ENCODE data around the gene LEAP2. TPM values are rescaled to one million over a fixed set of nuclear protein-coding genes. Genes with fewer than 3 reads are reported as not detected.
"Not testable (repeated sequence)": the region's sequence is repeated elsewhere in the genome, so short reads cannot be mapped to it uniquely, and the experiment has no call there.

Gene LEAP2
- total RNA-seq, 1 donor from 2014 or later: 3.6 TPM

DNA sequence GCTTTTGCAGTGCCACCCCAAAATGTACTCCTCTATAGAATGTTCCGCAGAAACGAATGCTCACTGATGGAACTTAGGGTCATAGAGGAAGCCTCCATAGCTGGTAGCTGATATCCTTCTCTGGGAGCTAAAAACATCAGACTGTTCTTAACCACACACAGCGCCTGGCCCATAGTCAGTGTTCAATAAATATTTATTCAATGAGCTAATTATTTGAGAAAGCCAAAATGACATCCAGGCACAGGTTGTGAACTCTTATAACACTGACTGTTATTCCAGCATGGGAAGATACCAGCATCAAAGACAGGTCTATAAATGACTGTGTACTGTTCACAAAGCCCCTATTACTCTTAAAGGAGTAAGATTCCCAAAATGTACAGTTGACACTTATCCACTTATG, 20.1 kb upstream of the LEAP2 start:
- no peaks in the 10 kb centered on the region for H3K4me1 ChIP-seq
- no peak overlapping the region for H3K4me3 Mint-ChIP-seq
- no peak overlapping the region for H3K4me2 ChIP-seq
- no peaks in the 10 kb centered on the region for H3K4me1 Mint-ChIP-seq
- TF ChIP-seq EZH2 (IDR thresholded peaks at IDR 0.05): no peak
- TF ChIP-seq EZH2phosphoT487 (IDR thresholded peaks at IDR 0.05): no peak
- TF ChIP-seq, protein P1, sequence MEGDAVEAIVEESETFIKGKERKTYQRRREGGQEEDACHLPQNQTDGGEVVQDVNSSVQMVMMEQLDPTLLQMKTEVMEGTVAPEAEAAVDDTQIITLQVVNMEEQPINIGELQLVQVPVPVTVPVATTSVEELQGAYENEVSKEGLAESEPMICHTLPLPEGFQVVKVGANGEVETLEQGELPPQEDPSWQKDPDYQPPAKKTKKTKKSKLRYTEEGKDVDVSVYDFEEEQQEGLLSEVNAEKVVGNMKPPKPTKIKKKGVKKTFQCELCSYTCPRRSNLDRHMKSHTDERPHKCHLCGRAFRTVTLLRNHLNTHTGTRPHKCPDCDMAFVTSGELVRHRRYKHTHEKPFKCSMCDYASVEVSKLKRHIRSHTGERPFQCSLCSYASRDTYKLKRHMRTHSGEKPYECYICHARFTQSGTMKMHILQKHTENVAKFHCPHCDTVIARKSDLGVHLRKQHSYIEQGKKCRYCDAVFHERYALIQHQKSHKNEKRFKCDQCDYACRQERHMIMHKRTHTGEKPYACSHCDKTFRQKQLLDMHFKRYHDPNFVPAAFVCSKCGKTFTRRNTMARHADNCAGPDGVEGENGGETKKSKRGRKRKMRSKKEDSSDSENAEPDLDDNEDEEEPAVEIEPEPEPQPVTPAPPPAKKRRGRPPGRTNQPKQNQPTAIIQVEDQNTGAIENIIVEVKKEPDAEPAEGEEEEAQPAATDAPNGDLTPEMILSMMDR (IDR thresholded peaks at IDR 0.05): no peak
- DNase-seq (ENCODE audit: low spot score): no peak
- H3K36me3 ChIP-seq: no peaks in the 10 kb centered on the region
- H3K27me3 Mint-ChIP-seq (ENCODE audit: insufficient read depth, low read depth): no peaks in the 10 kb centered on the region
- no peaks in the 10 kb centered on the region for H4K20me1 ChIP-seq (ENCODE audit: low read depth)
- no peaks in the 10 kb centered on the region for H3K27me3 ChIP-seq
- H3K9me3 Mint-ChIP-seq: no peaks in the 10 kb centered on the region
- H3K79me2 ChIP-seq (ENCODE audit: low read depth): no peaks in the 10 kb centered on the region
- H3K4me3 ChIP-seq: no peak overlapping the region
- H3K27ac Mint-ChIP-seq: no peak overlapping the region
- H3K36me3 Mint-ChIP-seq: no peaks in the 10 kb centered on the region
- H3F3A ChIP-seq (ENCODE audit: low read depth): no peaks in the 10 kb centered on the region
- no peaks in the 10 kb centered on the region for H3K9me3 ChIP-seq (ENCODE audit: low read depth)
- no peak overlapping the region for H3K27ac ChIP-seq
- H3K9ac ChIP-seq: no peak overlapping the region
- no peak overlapping the region for H2AFZ ChIP-seq (replicated peaks)

DNA sequence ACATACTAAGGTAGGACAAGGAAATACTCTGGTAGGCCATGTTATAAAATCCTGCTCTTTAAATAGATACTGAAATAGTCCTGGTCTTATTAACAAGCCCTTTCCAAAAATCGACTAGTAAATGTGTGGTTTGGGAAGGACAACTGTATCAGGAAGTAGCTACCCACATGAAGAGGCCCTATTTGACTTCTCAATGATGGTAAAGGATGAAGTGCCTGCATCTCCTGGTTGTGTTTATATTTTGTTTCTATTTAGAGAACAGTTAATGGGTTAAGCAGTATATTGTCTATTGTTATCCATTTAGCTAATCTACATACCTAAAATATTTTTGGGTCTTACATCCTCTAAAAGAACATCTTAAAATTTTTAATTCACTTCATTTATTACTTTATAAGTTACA, 19.7 kb upstream of the LEAP2 start:
- H2AFZ ChIP-seq (replicated peaks): no peak overlapping the region
- no peak overlapping the region for H3K27ac Mint-ChIP-seq
- H3K4me3 Mint-ChIP-seq: no peak overlapping the region
- H3F3A ChIP-seq (ENCODE audit: low read depth): no peaks in the 10 kb centered on the region
- H3K9me3 ChIP-seq (ENCODE audit: low read depth): no peaks in the 10 kb centered on the region
- H3K4me1 Mint-ChIP-seq: no peaks in the 10 kb centered on the region
- H3K4me3 ChIP-seq: no peak overlapping the region
- H3K36me3 Mint-ChIP-seq: no peaks in the 10 kb centered on the region
- H3K27me3 Mint-ChIP-seq (ENCODE audit: insufficient read depth, low read depth): no peaks in the 10 kb centered on the region
- DNase-seq (ENCODE audit: low spot score): no peak
- TF ChIP-seq EZH2phosphoT487 (IDR thresholded peaks at IDR 0.05) (no peak), EZH2 (IDR thresholded peaks at IDR 0.05) (no peak)
- TF ChIP-seq, protein P1 (IDR thresholded peaks at IDR 0.05): no peak
- no peaks in the 10 kb centered on the region for H3K79me2 ChIP-seq (ENCODE audit: low read depth)
- H3K27me3 ChIP-seq: no peaks in the 10 kb centered on the region
- no peak overlapping the region for H3K9ac ChIP-seq
- no peaks in the 10 kb centered on the region for H4K20me1 ChIP-seq (ENCODE audit: low read depth)
- no peak overlapping the region for H3K4me2 ChIP-seq
- no peak overlapping the region for H3K27ac ChIP-seq
- no peaks in the 10 kb centered on the region for H3K4me1 ChIP-seq
- no peaks in the 10 kb centered on the region for H3K9me3 Mint-ChIP-seq
- no peaks in the 10 kb centered on the region for H3K36me3 ChIP-seq

DNA sequence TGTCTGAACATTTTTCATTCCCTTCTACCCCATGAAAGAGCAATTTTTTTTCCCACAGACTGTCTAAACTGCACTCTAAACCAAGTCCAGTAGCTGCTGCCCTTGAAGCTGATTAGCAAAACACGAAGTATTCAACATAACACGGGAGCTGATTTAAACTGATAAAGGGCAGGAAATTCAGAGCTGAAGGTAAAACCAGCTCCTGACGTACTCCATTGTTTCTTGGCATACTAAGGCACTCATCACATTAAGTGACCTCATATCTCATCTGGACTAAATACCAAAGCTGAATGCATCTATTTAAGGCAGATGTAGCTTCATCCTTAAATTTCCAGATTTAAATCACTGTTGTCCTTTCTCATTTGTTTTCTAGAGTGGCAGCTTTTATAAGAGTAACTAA, 19.2 kb upstream of the LEAP2 start:
- H3K27ac Mint-ChIP-seq: no peak overlapping the region

DNA sequence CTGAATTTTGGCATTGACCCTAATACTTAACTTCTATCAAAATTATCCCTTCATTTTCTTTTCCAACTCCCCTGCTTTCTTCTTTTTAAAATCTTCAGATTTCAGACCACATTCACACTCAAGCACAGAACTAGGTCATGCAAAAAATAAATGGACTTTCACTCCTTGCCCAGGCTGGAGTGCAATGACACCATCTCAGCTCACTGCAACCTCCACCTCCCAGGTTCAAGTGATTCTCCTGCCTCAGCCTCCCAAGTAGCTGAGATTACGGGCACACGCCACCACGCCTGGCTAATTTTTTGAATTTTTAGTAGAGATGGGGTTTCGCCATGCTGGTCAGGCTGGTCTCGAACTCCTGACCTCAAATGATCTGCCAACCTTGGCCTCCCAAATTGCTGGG, 18.5 kb upstream of the LEAP2 start:
- not testable (repeated sequence) for H2AFZ ChIP-seq (replicated peaks); H3K27ac ChIP-seq; H3K9me3 ChIP-seq (ENCODE audit: low read depth); H3K27me3 Mint-ChIP-seq (ENCODE audit: insufficient read depth, low read depth); DNase-seq (ENCODE audit: low spot score); H3K36me3 Mint-ChIP-seq; H3K9ac ChIP-seq; H3K4me3 Mint-ChIP-seq; H3K27me3 ChIP-seq; H3K4me1 Mint-ChIP-seq; H3K36me3 ChIP-seq; H3K79me2 ChIP-seq (ENCODE audit: low read depth); H3K4me3 ChIP-seq; H3K9me3 Mint-ChIP-seq; H3K4me2 ChIP-seq; H3F3A ChIP-seq (ENCODE audit: low read depth); H3K4me1 ChIP-seq; H3K27ac Mint-ChIP-seq; H4K20me1 ChIP-seq (ENCODE audit: low read depth)

More for the DNA sequence above, 19.2 kb upstream of the LEAP2 start:
- TF ChIP-seq, protein P1 (IDR thresholded peaks at IDR 0.05): no peak
- no peak for TF ChIP-seq EZH2phosphoT487 (IDR thresholded peaks at IDR 0.05)
- no peak for TF ChIP-seq EZH2 (IDR thresholded peaks at IDR 0.05)
- Mint-ChIP-seq H3K4me1 (no peaks in the 10 kb centered on the region), H3K36me3 (no peaks in the 10 kb centered on the region), H3K27me3 (ENCODE audit: insufficient read depth, low read depth) (no peaks in the 10 kb centered on the region), H3K4me3 (no peak overlapping the region), H3K9me3 (no peaks in the 10 kb centered on the region)
- H3K27ac ChIP-seq: no peak overlapping the region
- no peaks in the 10 kb centered on the region for H3K27me3 ChIP-seq
- H3K4me3 ChIP-seq: no peak overlapping the region
- no peak overlapping the region for H3K4me2 ChIP-seq
- no peak for DNase-seq (ENCODE audit: low spot score)
- no peaks in the 10 kb centered on the region for H3K9me3 ChIP-seq (ENCODE audit: low read depth)
- no peaks in the 10 kb centered on the region for H3K79me2 ChIP-seq (ENCODE audit: low read depth)
- H3K36me3 ChIP-seq: no peaks in the 10 kb centered on the region
- H3F3A ChIP-seq (ENCODE audit: low read depth): no peaks in the 10 kb centered on the region
- H4K20me1 ChIP-seq (ENCODE audit: low read depth): no peaks in the 10 kb centered on the region
- no peaks in the 10 kb centered on the region for H3K4me1 ChIP-seq
- no peak overlapping the region for H3K9ac ChIP-seq
- H2AFZ ChIP-seq (replicated peaks): no peak overlapping the region
